ENCODE data around the gene PDE1A. TPM values are rescaled to one million over a fixed set of nuclear protein-coding genes. Genes with fewer than 3 reads are reported as not detected.

PDE1A gene
- total RNA-seq, 1 donor from 2014 or later = 4.8 TPM

- Histone ChIP-seq H3K36me3 (no peaks in the 10 kb centered on the region), H3K9me3 (no peaks in the 10 kb centered on the region), H3K27ac (peak overlapping the region in 1 of 2 donors; percentile 29), H3K27me3 (no peaks in the 10 kb centered on the region), H3K4me3 (no peak overlapping the region), H3K4me1 (no peaks in the 10 kb centered on the region)
- no peak for DNase-seq (ENCODE audit: low spot score in 2 of 2)
- no peak for TF ChIP-seq CTCF (IDR thresholded peaks at IDR 0.05)
- intact Hi-C loops (cut with DNase I) = loop anchor here (5.0 to 10.0 kb wide), 2 partner anchors 44 to 176 kb away; partner anchors contain the start of gene PDE1A
Observed at GRCh38 chr2:182248362-182248761, 178.5 kb downstream of the PDE1A start.

- H3K27ac ChIP-seq = no peak overlapping the region
- no peak overlapping the region for H3K4me3 ChIP-seq
- no peaks in the 10 kb centered on the region for H3K9me3 ChIP-seq
- H3K4me1 ChIP-seq = no peaks in the 10 kb centered on the region
- H3K36me3 ChIP-seq = no peaks in the 10 kb centered on the region
- DNase-seq (ENCODE audit: low spot score in 2 of 2) = no peak
- TF ChIP-seq CTCF (IDR thresholded peaks at IDR 0.05) = no peak
- intact Hi-C loops (cut with DNase I) = loop anchor here (5.0 to 10.0 kb wide), 2 partner anchors 44 to 177 kb away; partner anchors contain the start of gene PDE1A
- no peaks in the 10 kb centered on the region for H3K27me3 ChIP-seq
Observed at GRCh38 chr2:182247831-182248230, 179.0 kb downstream of the PDE1A start.

- Histone ChIP-seq H3K27me3 (no peaks in the 10 kb centered on the region), H3K9me3 (no peaks in the 10 kb centered on the region), H3K27ac (no peak overlapping the region), H3K36me3 (no peaks in the 10 kb centered on the region), H3K4me3 (no peak overlapping the region), H3K4me1 (no peaks in the 10 kb centered on the region)
- intact Hi-C loops (cut with DNase I) = loop anchor here (5.0 to 10.0 kb wide), 2 partner anchors 46 to 179 kb away; partner anchors contain the start of gene PDE1A
- no peak for TF ChIP-seq CTCF (IDR thresholded peaks at IDR 0.05)
- DNase-seq (ENCODE audit: low spot score in 2 of 2) = no peak
Observed at GRCh38 chr2:182245963-182246362, 180.9 kb downstream of the PDE1A start.

- no peaks in the 10 kb centered on the region for H3K4me1 ChIP-seq
- intact Hi-C loops (cut with DNase I) = loop anchor here (10.0 kb wide), 1 partner anchor 182 kb away; the partner anchor contains the start of gene PDE1A
- H3K27ac ChIP-seq = no peak overlapping the region
- no peaks in the 10 kb centered on the region for H3K36me3 ChIP-seq
- no peaks in the 10 kb centered on the region for H3K27me3 ChIP-seq
- TF ChIP-seq CTCF (IDR thresholded peaks at IDR 0.05) = no peak
- H3K9me3 ChIP-seq = no peaks in the 10 kb centered on the region
- no peak overlapping the region for H3K4me3 ChIP-seq
- DNase-seq (ENCODE audit: low spot score in 2 of 2) = no peak
Observed at GRCh38 chr2:182242609-182243008, 184.2 kb downstream of the PDE1A start.

GRCh38 chr2:182241936-182242335 lies 184.9 kb downstream of the PDE1A start:
- Histone ChIP-seq H3K27ac (no peak overlapping the region), H3K36me3 (no peaks in the 10 kb centered on the region), H3K4me3 (no peak overlapping the region), H3K9me3 (no peaks in the 10 kb centered on the region), H3K4me1 (no peaks in the 10 kb centered on the region), H3K27me3 (no peaks in the 10 kb centered on the region)
- TF ChIP-seq CTCF (IDR thresholded peaks at IDR 0.05) = no peak
- no peak for DNase-seq (ENCODE audit: low spot score in 2 of 2)
- intact Hi-C loops (cut with DNase I) = loop anchor here (10.0 kb wide), 1 partner anchor 183 kb away; the partner anchor contains the start of gene PDE1A
